ENCODE results near the gene PLBD2. TPM values are rescaled to one million over a fixed set of nuclear protein-coding genes. Genes with fewer than 3 reads are reported as not detected.

Gene PLBD2
- total RNA-seq, 1 donor from 2014 or later: 55.1 TPM

DNA sequence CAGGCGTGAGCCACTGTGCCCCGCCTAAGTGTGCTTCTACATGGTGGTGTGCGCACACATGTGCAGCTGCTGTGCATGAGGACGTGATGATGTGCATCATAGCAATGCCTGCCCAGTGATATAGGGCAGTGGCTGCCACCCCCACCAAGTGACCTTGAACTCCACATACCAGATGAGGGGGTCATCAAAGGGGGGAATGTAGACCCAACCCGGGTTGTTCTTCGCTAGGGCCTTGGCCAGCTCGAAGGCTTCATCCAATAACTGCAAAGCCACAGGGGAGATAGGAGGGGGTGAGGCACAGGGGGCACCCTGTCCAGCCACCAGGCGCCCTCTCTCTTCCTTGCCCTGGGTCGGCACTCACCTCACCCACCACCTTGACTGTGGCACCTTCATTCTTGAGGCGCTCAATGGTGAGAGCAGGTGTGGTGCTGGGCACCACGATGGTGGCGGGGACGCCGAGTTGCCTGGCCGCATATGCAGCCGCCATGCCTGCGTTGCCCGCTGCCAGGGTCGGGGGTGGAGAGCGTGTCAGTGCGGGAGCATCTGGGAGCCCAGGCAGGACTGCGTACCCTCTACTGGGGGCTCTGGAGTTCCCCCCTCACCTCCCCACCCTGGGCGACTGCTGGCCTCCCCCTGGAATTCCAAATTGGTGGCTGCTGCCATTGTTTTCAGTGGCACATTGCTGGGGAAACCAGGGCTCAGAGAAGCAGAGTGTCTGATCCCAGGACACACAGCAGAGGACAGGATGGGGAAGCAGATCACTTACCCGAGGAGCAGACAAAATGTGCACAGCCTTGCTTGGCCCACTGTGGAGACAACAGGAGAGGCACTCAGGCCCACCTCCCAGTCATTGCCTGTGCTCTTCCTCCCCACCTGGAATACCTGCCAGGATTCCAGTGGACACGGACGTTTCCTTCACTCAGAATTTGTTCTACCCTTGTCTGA, 40.2 kb downstream of the PLBD2 start:
- TF ChIP-seq, protein P1, sequence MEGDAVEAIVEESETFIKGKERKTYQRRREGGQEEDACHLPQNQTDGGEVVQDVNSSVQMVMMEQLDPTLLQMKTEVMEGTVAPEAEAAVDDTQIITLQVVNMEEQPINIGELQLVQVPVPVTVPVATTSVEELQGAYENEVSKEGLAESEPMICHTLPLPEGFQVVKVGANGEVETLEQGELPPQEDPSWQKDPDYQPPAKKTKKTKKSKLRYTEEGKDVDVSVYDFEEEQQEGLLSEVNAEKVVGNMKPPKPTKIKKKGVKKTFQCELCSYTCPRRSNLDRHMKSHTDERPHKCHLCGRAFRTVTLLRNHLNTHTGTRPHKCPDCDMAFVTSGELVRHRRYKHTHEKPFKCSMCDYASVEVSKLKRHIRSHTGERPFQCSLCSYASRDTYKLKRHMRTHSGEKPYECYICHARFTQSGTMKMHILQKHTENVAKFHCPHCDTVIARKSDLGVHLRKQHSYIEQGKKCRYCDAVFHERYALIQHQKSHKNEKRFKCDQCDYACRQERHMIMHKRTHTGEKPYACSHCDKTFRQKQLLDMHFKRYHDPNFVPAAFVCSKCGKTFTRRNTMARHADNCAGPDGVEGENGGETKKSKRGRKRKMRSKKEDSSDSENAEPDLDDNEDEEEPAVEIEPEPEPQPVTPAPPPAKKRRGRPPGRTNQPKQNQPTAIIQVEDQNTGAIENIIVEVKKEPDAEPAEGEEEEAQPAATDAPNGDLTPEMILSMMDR (IDR thresholded peaks at IDR 0.05): no peak
- no peaks in the 10 kb centered on the region for H3K4me1 ChIP-seq
- no peak overlapping the region for H3K27ac ChIP-seq
- no peak for DNase-seq (ENCODE audit: low spot score in 2 of 2)
- intact Hi-C loops (cut with DNase I): no loop called here
- no peaks in the 10 kb centered on the region for H3K27me3 ChIP-seq
- H3K4me3 ChIP-seq: no peak overlapping the region
- no peaks in the 10 kb centered on the region for H3K36me3 ChIP-seq
- no peaks in the 10 kb centered on the region for H3K9me3 ChIP-seq

DNA sequence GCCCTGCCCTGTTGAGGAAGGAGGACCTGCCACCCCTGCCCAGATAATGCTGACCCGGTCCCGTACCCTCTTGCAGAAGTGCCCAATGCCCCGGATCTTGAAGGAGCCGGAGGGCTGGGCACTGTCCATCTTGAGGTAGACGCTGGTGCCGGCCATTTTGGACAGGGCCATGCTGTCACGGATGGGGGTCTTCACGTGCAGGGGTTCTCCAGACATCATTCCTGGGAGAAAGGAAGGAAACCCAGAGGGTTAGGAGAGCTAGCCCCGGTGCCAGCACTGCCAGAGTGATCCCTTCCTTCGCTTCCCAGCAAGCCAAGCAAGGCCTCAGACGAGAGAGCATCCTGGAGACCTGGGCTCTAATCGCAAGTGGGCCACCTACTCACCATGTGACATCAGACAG, 41.1 kb downstream of the PLBD2 start:
- H3K9me3 ChIP-seq: no peaks in the 10 kb centered on the region
- intact Hi-C loops (cut with DNase I): no loop called here
- H3K4me3 ChIP-seq: no peak overlapping the region
- H3K27me3 ChIP-seq: no peaks in the 10 kb centered on the region
- no peak for DNase-seq (ENCODE audit: low spot score in 2 of 2)
- no peaks in the 10 kb centered on the region for H3K36me3 ChIP-seq
- H3K4me1 ChIP-seq: no peaks in the 10 kb centered on the region
- H3K27ac ChIP-seq: no peak overlapping the region
- TF ChIP-seq, protein P1 (IDR thresholded peaks at IDR 0.05): no peak

DNA sequence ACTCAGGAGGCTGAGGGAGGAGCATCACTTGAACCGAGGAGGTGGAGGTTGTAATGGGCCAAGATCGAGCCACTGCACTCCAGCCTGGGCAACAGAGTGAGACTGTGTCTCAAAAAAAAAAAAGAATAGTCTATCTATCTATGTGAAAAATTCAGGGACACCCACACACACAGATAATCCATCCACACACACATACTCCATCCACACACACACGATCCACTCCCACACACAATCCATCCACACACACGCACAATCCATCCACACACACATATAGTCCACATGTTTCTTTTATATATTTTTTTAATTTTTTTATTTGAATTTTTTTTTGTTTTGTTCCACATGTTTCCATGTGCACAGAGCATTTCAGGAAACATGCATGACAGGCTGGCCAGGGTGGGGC, 42.0 kb downstream of the PLBD2 start:
- Histone ChIP-seq H3K27me3 (no peaks in the 10 kb centered on the region), H3K27ac (no peak overlapping the region), H3K9me3 (no peaks in the 10 kb centered on the region), H3K36me3 (no peaks in the 10 kb centered on the region), H3K4me3 (no peak overlapping the region), H3K4me1 (no peaks in the 10 kb centered on the region)
- intact Hi-C loops (cut with DNase I): no loop called here
- DNase-seq (ENCODE audit: low spot score in 2 of 2): no peak
- TF ChIP-seq, protein P1 (IDR thresholded peaks at IDR 0.05): no peak

GRCh38 chr12:113401066-113402000, 42.9 kb downstream of the PLBD2 start:
- H3K4me1 ChIP-seq: no peaks in the 10 kb centered on the region
- DNase-seq (ENCODE audit: low spot score in 2 of 2): no peak
- no peak overlapping the region for H3K27ac ChIP-seq
- no peak overlapping the region for H3K4me3 ChIP-seq
- intact Hi-C loops (cut with DNase I): no loop called here
- TF ChIP-seq, protein P1 (IDR thresholded peaks at IDR 0.05): no peak
- H3K36me3 ChIP-seq: no peaks in the 10 kb centered on the region
- H3K9me3 ChIP-seq: no peaks in the 10 kb centered on the region
- H3K27me3 ChIP-seq: no peaks in the 10 kb centered on the region

DNA sequence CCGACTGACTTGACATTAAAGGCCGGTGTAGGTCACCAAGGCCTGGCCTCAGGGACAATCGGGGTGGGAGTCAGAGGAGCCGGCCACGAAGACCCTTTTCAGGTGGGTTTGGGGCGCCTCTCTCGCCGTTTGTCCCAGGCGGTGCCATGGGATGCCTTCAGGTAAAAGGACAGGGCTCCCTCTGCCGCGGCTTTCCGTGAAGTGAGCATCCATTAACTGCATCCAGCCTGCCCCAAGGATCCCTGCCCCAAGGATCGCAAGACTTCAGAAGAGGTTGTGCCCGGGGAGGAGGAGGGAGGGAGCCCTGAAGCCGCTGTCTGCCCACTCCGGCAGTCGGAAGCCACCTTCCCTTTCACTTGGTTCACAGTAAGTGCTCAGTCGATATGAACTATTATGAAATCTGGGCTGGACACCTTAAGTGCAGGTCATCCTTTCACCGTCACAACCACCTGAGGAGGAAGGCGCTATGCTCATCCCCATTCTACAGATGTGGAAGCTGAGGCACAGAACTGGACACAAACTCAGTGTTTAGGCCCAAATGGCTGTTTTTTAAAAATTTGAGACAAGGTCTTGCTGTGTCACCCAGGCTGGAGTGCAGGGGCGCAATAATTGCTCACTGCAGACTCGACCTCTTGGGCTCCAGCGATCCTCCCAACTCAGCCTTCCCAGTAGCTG, 44.3 kb downstream of the PLBD2 start:
- TF ChIP-seq, protein P1 (IDR thresholded peaks at IDR 0.05): no peak
- Histone ChIP-seq H3K27ac (no peak overlapping the region), H3K27me3 (no peaks in the 10 kb centered on the region), H3K4me1 (no peaks in the 10 kb centered on the region), H3K36me3 (no peaks in the 10 kb centered on the region), H3K4me3 (no peak overlapping the region), H3K9me3 (no peaks in the 10 kb centered on the region)
- DNase-seq (ENCODE audit: low spot score in 2 of 2): no peak
- intact Hi-C loops (cut with DNase I): no loop called here

Data from ascending aorta (tissue), 2 donors.